NCI-H2107 treated with DMSO at 0.1 percent for 48 hours (cell line): ENCODE results near the gene TTC32.
"Not testable (repeated sequence)": the region's sequence is repeated elsewhere in the genome, so short reads cannot be mapped to it uniquely, and the experiment has no call there.

ENCODE experiments used
- DNase-seq: peaks from one replicate; lab custom pipeline; 2025; ENCODE audit not compliant: unreplicated experiment; lab: John Stamatoyannopoulos, UW

TTC32 gene

GRCh38 chr2:19901442-19902215, at the start of gene TTC32:
Gene TTC32, minus strand, starts transcription at chr2:19901983. Its CDS starts 129 bp downstream, at chr2:19901854.
- DNase-seq, result peak; percentile 86

GRCh38 chr2:19949071-19949470, 47.3 kb upstream of the TTC32 start:
- no peak for DNase-seq

- DNase-seq, result no peak
These were observed 45.6 kb upstream of the TTC32 start for GRCh38 chr2:19947184-19947940.

- DNase-seq, result no peak
These were observed 42.5 kb upstream of the TTC32 start for GRCh38 chr2:19944205-19944845.

GRCh38 chr2:19943189-19943588, 41.4 kb upstream of the TTC32 start:
- DNase-seq, result no peak

GRCh38 chr2:19942199-19942598, 40.4 kb upstream of the TTC32 start:
- DNase-seq, result no peak

GRCh38 chr2:19937004-19937403, 35.2 kb upstream of the TTC32 start:
- no peak for DNase-seq

GRCh38 chr2:19936203-19936602, 34.4 kb upstream of the TTC32 start:
- DNase-seq, result no peak

- no peak for DNase-seq
These were observed 31.7 kb upstream of the TTC32 start for GRCh38 chr2:19933351-19933981.

GRCh38 chr2:19932928-19933327, 31.1 kb upstream of the TTC32 start:
- no peak for DNase-seq

- no peak for DNase-seq
These were observed 27.4 kb upstream of the TTC32 start for GRCh38 chr2:19929226-19929625.

- not testable (repeated sequence) for DNase-seq
These were observed 26.0 kb upstream of the TTC32 start for GRCh38 chr2:19927816-19928215.

- not testable (repeated sequence) for DNase-seq
These were observed 22.7 kb upstream of the TTC32 start for GRCh38 chr2:19924526-19924925.

GRCh38 chr2:19922188-19922587, 20.4 kb upstream of the TTC32 start:
- not testable (repeated sequence) for DNase-seq

- DNase-seq, result no peak
These were observed 14.7 kb upstream of the TTC32 start for GRCh38 chr2:19916385-19916950.

- DNase-seq, result no peak
These were observed 12.6 kb upstream of the TTC32 start for GRCh38 chr2:19914266-19914975.

GRCh38 chr2:19911808-19912509, 10.2 kb upstream of the TTC32 start:
- DNase-seq, result no peak

- no peak for DNase-seq
These were observed 495 bp upstream of the TTC32 start for GRCh38 chr2:19902216-19902740.

- DNase-seq, result peak; percentile 17
These were observed 797 bp downstream of the TTC32 start for GRCh38 chr2:19900931-19901441.
